Lower leg skin (tissue), 3 donors: Measurements from ENCODE around the gene TTC8.

ENCODE experiments used
- POLR2A ChIP-seq, 2 donors: fragments of 450-650 bp; IDR thresholded peaks; one replicate each; pipeline ENCODE4 v1.6.1; 2016 to 2017; ENCODE audit warnings: antibody characterized with exemption in 2 of 2, mild to moderate bottlenecking in 1 of 2, moderate library complexity in 1 of 2
- TF ChIP-seq, protein P1 (sequence below), 3 donors: fragments of 450-650 bp; IDR thresholded peaks; one replicate each; pipeline ENCODE4 v1.5.1; 2016; ENCODE audit warnings: antibody characterized with exemption in 3 of 3, mild to moderate bottlenecking in 3 of 3, moderate library complexity in 2 of 3

DNA sequence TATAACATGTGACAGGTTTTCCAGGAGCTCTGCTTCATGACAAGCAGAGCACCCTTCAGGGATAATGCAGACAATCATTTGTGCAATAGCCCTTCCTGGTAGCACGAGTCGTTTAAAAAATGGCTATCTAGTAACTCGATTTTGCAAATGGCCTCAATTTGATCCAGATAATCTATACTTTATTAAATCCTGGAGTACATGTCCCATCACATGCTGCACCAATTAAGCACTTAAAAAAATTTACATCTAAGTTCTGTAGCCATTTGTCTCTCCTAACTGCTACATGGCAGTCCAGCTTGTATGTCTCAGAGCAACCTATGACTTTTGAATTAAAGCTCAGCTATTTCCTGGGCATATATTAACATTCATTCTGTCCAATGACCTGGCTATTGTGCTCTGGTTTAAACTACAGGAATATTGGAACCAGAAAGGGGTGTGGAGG, 79.8 kb downstream of the TTC8 start:
- TF ChIP-seq, protein P1, sequence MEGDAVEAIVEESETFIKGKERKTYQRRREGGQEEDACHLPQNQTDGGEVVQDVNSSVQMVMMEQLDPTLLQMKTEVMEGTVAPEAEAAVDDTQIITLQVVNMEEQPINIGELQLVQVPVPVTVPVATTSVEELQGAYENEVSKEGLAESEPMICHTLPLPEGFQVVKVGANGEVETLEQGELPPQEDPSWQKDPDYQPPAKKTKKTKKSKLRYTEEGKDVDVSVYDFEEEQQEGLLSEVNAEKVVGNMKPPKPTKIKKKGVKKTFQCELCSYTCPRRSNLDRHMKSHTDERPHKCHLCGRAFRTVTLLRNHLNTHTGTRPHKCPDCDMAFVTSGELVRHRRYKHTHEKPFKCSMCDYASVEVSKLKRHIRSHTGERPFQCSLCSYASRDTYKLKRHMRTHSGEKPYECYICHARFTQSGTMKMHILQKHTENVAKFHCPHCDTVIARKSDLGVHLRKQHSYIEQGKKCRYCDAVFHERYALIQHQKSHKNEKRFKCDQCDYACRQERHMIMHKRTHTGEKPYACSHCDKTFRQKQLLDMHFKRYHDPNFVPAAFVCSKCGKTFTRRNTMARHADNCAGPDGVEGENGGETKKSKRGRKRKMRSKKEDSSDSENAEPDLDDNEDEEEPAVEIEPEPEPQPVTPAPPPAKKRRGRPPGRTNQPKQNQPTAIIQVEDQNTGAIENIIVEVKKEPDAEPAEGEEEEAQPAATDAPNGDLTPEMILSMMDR (IDR thresholded peaks at IDR 0.05), result no peak
- no peak for TF ChIP-seq POLR2A (IDR thresholded peaks at IDR 0.05)
